ENCODE results near the gene ARHGAP42.
"Not testable (repeated sequence)": the region's sequence is repeated elsewhere in the genome, so short reads cannot be mapped to it uniquely, and the experiment has no call there.

Gene ARHGAP42

GRCh38 chr11:100741866-100742625 lies 55.0 kb downstream of the ARHGAP42 start:
- Mint-ChIP-seq H3K27me3 (no peaks in the 10 kb centered on the region), H3K27ac (no peak overlapping the region), H3K4me1 (ENCODE audit: low read depth in 2 of 2) (no peaks in the 10 kb centered on the region), H3K4me3 (no peak overlapping the region), H3K36me3 (ENCODE audit: insufficient read depth) (no peaks in the 10 kb centered on the region), H3K9me3 (peaks cover 6% of the 10 kb centered on the region in 2 donors)
- DNase-seq: no peak
- no peak for ATAC-seq (replicated peaks)

GRCh38 chr11:100746448-100746847 lies 59.4 kb downstream of the ARHGAP42 start:
- DNase-seq: no peak
- H3K4me3 Mint-ChIP-seq: no peak overlapping the region
- H3K4me1 Mint-ChIP-seq (ENCODE audit: low read depth in 2 of 2): no peaks in the 10 kb centered on the region
- no peaks in the 10 kb centered on the region for H3K36me3 Mint-ChIP-seq (ENCODE audit: insufficient read depth)
- H3K27me3 Mint-ChIP-seq: no peaks in the 10 kb centered on the region
- peaks cover 5 to 22% of the 10 kb centered on the region in 2 donors for H3K9me3 Mint-ChIP-seq
- no peak for ATAC-seq (replicated peaks)
- H3K27ac Mint-ChIP-seq: no peak overlapping the region

- Mint-ChIP-seq H3K4me1 (ENCODE audit: low read depth in 2 of 2) (no peaks in the 10 kb centered on the region), H3K27me3 (no peaks in the 10 kb centered on the region), H3K36me3 (ENCODE audit: insufficient read depth) (no peaks in the 10 kb centered on the region), H3K27ac (no peak overlapping the region), H3K4me3 (no peak overlapping the region), H3K9me3 (peaks cover 5 to 22% of the 10 kb centered on the region in 2 donors)
- no peak for DNase-seq
- ATAC-seq (replicated peaks): no peak
Measured at GRCh38 chr11:100748153-100748552, 61.1 kb downstream of the ARHGAP42 start.

- DNase-seq; H3K36me3 Mint-ChIP-seq (ENCODE audit: insufficient read depth); H3K4me3 Mint-ChIP-seq; H3K4me1 Mint-ChIP-seq (ENCODE audit: low read depth in 2 of 2); H3K27ac Mint-ChIP-seq; H3K27me3 Mint-ChIP-seq; ATAC-seq (replicated peaks): not testable (repeated sequence)
- peaks cover 5 to 22% of the 10 kb centered on the region in 2 donors for H3K9me3 Mint-ChIP-seq
Measured at GRCh38 chr11:100749887-100750565, 62.9 kb downstream of the ARHGAP42 start.

- H3K9me3 Mint-ChIP-seq: peaks cover 5 to 22% of the 10 kb centered on the region in 2 donors
- not testable (repeated sequence) for H3K36me3 Mint-ChIP-seq (ENCODE audit: insufficient read depth); H3K27ac Mint-ChIP-seq; H3K27me3 Mint-ChIP-seq; DNase-seq; H3K4me3 Mint-ChIP-seq; ATAC-seq (replicated peaks); H3K4me1 Mint-ChIP-seq (ENCODE audit: low read depth in 2 of 2)
Measured at GRCh38 chr11:100750566-100750891, 63.4 kb downstream of the ARHGAP42 start.

- Mint-ChIP-seq H3K9me3 (peaks cover 5 to 22% of the 10 kb centered on the region in 2 donors), H3K27ac (no peak overlapping the region), H3K4me1 (ENCODE audit: low read depth in 2 of 2) (no peaks in the 10 kb centered on the region), H3K36me3 (ENCODE audit: insufficient read depth) (no peaks in the 10 kb centered on the region), H3K4me3 (no peak overlapping the region), H3K27me3 (no peaks in the 10 kb centered on the region)
- DNase-seq (no peak), ATAC-seq (replicated peaks) (no peak)
Measured at GRCh38 chr11:100752371-100753171, 65.5 kb downstream of the ARHGAP42 start.

GRCh38 chr11:100753172-100753543 lies 66.1 kb downstream of the ARHGAP42 start:
- H3K4me3 Mint-ChIP-seq: no peak overlapping the region
- H3K27me3 Mint-ChIP-seq: no peaks in the 10 kb centered on the region
- no peak overlapping the region for H3K27ac Mint-ChIP-seq
- no peaks in the 10 kb centered on the region for H3K4me1 Mint-ChIP-seq (ENCODE audit: low read depth in 2 of 2)
- peaks cover 5 to 22% of the 10 kb centered on the region in 2 donors for H3K9me3 Mint-ChIP-seq
- ATAC-seq (replicated peaks) (no peak), DNase-seq (no peak)
- H3K36me3 Mint-ChIP-seq (ENCODE audit: insufficient read depth): no peaks in the 10 kb centered on the region

GRCh38 chr11:100753571-100753970 lies 66.5 kb downstream of the ARHGAP42 start:
- Mint-ChIP-seq H3K4me3 (no peak overlapping the region), H3K9me3 (peaks cover 5 to 21% of the 10 kb centered on the region in 2 donors), H3K27ac (no peak overlapping the region), H3K27me3 (no peaks in the 10 kb centered on the region), H3K36me3 (ENCODE audit: insufficient read depth) (no peaks in the 10 kb centered on the region), H3K4me1 (ENCODE audit: low read depth in 2 of 2) (no peaks in the 10 kb centered on the region)
- no peak for DNase-seq
- no peak for ATAC-seq (replicated peaks)

GRCh38 chr11:100756559-100756958 lies 69.5 kb downstream of the ARHGAP42 start:
- DNase-seq: no peak
- Mint-ChIP-seq H3K36me3 (ENCODE audit: insufficient read depth) (no peaks in the 10 kb centered on the region), H3K27me3 (no peaks in the 10 kb centered on the region), H3K27ac (no peak overlapping the region), H3K4me3 (no peak overlapping the region), H3K9me3 (peaks cover 1 to 15% of the 10 kb centered on the region in 2 donors), H3K4me1 (ENCODE audit: low read depth in 2 of 2) (no peaks in the 10 kb centered on the region)
- no peak for ATAC-seq (replicated peaks)

GRCh38 chr11:100757646-100758045 lies 70.6 kb downstream of the ARHGAP42 start:
- no peak for ATAC-seq (replicated peaks)
- DNase-seq: no peak
- no peaks in the 10 kb centered on the region for H3K4me1 Mint-ChIP-seq (ENCODE audit: low read depth in 2 of 2)

GRCh38 chr11:100759106-100759505 lies 72.0 kb downstream of the ARHGAP42 start:
- ATAC-seq (replicated peaks) (no peak), DNase-seq (no peak)
- H3K4me1 Mint-ChIP-seq (ENCODE audit: low read depth in 2 of 2): no peaks in the 10 kb centered on the region
- H3K27ac Mint-ChIP-seq: no peak overlapping the region
- no peaks in the 10 kb centered on the region for H3K36me3 Mint-ChIP-seq (ENCODE audit: insufficient read depth)
- H3K9me3 Mint-ChIP-seq: peaks cover 1 to 15% of the 10 kb centered on the region in 2 donors
- H3K4me3 Mint-ChIP-seq: no peak overlapping the region
- no peaks in the 10 kb centered on the region for H3K27me3 Mint-ChIP-seq

More at GRCh38 chr11:100757646-100758045, 70.6 kb downstream of the ARHGAP42 start:
- no peaks in the 10 kb centered on the region for H3K27me3 Mint-ChIP-seq
- H3K9me3 Mint-ChIP-seq: peaks cover 1 to 15% of the 10 kb centered on the region in 2 donors
- no peaks in the 10 kb centered on the region for H3K36me3 Mint-ChIP-seq (ENCODE audit: insufficient read depth)
- no peak overlapping the region for H3K4me3 Mint-ChIP-seq
- no peak overlapping the region for H3K27ac Mint-ChIP-seq

GRCh38 chr11:100759856-100760255 lies 72.8 kb downstream of the ARHGAP42 start:
- no peaks in the 10 kb centered on the region for H3K36me3 Mint-ChIP-seq (ENCODE audit: insufficient read depth)
- no peaks in the 10 kb centered on the region for H3K4me1 Mint-ChIP-seq (ENCODE audit: low read depth in 2 of 2)
- H3K27me3 Mint-ChIP-seq: no peaks in the 10 kb centered on the region
- no peak overlapping the region for H3K4me3 Mint-ChIP-seq
- H3K27ac Mint-ChIP-seq: no peak overlapping the region
- ATAC-seq (replicated peaks) (no peak), DNase-seq (no peak)
- peaks cover 1 to 15% of the 10 kb centered on the region in 2 donors for H3K9me3 Mint-ChIP-seq

GRCh38 chr11:100760744-100761143 lies 73.7 kb downstream of the ARHGAP42 start:
- ATAC-seq (replicated peaks): no peak
- Mint-ChIP-seq H3K36me3 (ENCODE audit: insufficient read depth) (no peaks in the 10 kb centered on the region), H3K27me3 (no peaks in the 10 kb centered on the region), H3K4me3 (no peak overlapping the region), H3K27ac (no peak overlapping the region), H3K4me1 (ENCODE audit: low read depth in 2 of 2) (no peaks in the 10 kb centered on the region), H3K9me3 (peaks cover 1 to 15% of the 10 kb centered on the region in 2 donors)
- no peak for DNase-seq
